Smooth muscle cell of the coronary artery (primary cell): ENCODE data around the gene ZC3H12D. TPM values are rescaled to one million over a fixed set of nuclear protein-coding genes. Genes with fewer than 3 reads are reported as not detected.

Source experiments
- total RNA-seq: library from RNA; depleted of rRNA; stranded (reverse); fragments of >200 nt; gene quantifications from 2 replicates; pipeline ENCODE4 v1.2.3, GENCODE V29; 2014; ENCODE audit warnings: low replicate concordance

ZC3H12D gene
- total RNA-seq: 0.23 TPM in 1 of 2 replicates, not detected in the other

GRCh38 chr6:149484733-149485700, at the start of gene ZC3H12D:
ZC3H12D (minus strand) TSS chr6:149485014; CDS start chr6:149474543, 10,471 bp downstream.

GRCh38 chr6:149400050-149400449, 84.8 kb downstream of the ZC3H12D start, which contains the start of gene SUMO4:
SUMO4 (plus strand) TSS chr6:149400262; CDS start chr6:149400392, 130 bp downstream.

Other genes starting within 250 kb of the ZC3H12D start
- 11.3 and 15.5 TPM in 2 replicates for gene TAB2, start 167.3 kb downstream of the ZC3H12D start, total RNA-seq
- gene SUMO4, start 84.8 kb downstream of the ZC3H12D start, total RNA-seq: 0.70 and 1.1 TPM in 2 replicates
- gene PPIL4, start 61.0 kb upstream of the ZC3H12D start, total RNA-seq: 13.9 and 24.8 TPM in 2 replicates
- 32.9 and 52.8 TPM in 2 replicates for gene GINM1, start 81.4 kb upstream of the ZC3H12D start, total RNA-seq
- gene KATNA1, start 163.7 kb upstream of the ZC3H12D start, total RNA-seq: 23.9 and 32.2 TPM in 2 replicates
- 2.9 and 5.0 TPM in 2 replicates for gene LATS1, start 233.1 kb upstream of the ZC3H12D start, total RNA-seq